HG02678 (cell line): Measurements from ENCODE around the gene SPRED1.
A peak's percentile ranks its signal among the peaks of the same experiment; 100 is the strongest.

Experiments used
- ATAC-seq: cut with Tn5 transposase; IDR thresholded peaks from one replicate; pipeline ENCODE4 v1.9.1; 2021; ENCODE audit warnings: mild to moderate bottlenecking, moderate library complexity; ENCODE audit not compliant: unreplicated experiment

The SPRED1 gene

GRCh38 chr15:38344351-38344750 lies 91.7 kb downstream of the SPRED1 start:
- ATAC-seq = no peak

- ATAC-seq = no peak
Observed at GRCh38 chr15:38349251-38349650, 96.6 kb downstream of the SPRED1 start.

GRCh38 chr15:38351466-38351865 lies 98.8 kb downstream of the SPRED1 start:
- ATAC-seq = no peak

GRCh38 chr15:38354315-38354929 lies 101.8 kb downstream of the SPRED1 start:
- ATAC-seq = peak; percentile 77

GRCh38 chr15:38362355-38362754 lies 109.7 kb downstream of the SPRED1 start:
- no peak for ATAC-seq

- no peak for ATAC-seq
Observed at GRCh38 chr15:38367476-38367875, 114.8 kb downstream of the SPRED1 start.

- no peak for ATAC-seq
Observed at GRCh38 chr15:38369936-38370478, 117.4 kb downstream of the SPRED1 start.

- ATAC-seq = no peak
Observed at GRCh38 chr15:38373016-38373415, 120.4 kb downstream of the SPRED1 start.

GRCh38 chr15:38374029-38374428 lies 121.4 kb downstream of the SPRED1 start:
- ATAC-seq = no peak

GRCh38 chr15:38374556-38374955 lies 121.9 kb downstream of the SPRED1 start:
- ATAC-seq = no peak

GRCh38 chr15:38376081-38376480 lies 123.4 kb downstream of the SPRED1 start:
- no peak for ATAC-seq

GRCh38 chr15:38377636-38378035 lies 125.0 kb downstream of the SPRED1 start:
- ATAC-seq = no peak

- ATAC-seq = no peak
Observed at GRCh38 chr15:38378161-38378560, 125.5 kb downstream of the SPRED1 start.

GRCh38 chr15:38389924-38390542 lies 137.4 kb downstream of the SPRED1 start:
- peak; percentile 79 for ATAC-seq

GRCh38 chr15:38391191-38391590 lies 138.6 kb downstream of the SPRED1 start:
- ATAC-seq = no peak

GRCh38 chr15:38398134-38398533 lies 145.5 kb downstream of the SPRED1 start:
- no peak for ATAC-seq

- ATAC-seq = no peak
Observed at GRCh38 chr15:38401106-38401505, 148.5 kb downstream of the SPRED1 start.

GRCh38 chr15:38401701-38402100 lies 149.1 kb downstream of the SPRED1 start:
- no peak for ATAC-seq

GRCh38 chr15:38406436-38406835 lies 153.8 kb downstream of the SPRED1 start:
- ATAC-seq = no peak
